Stimulated activated CD4-positive, alpha-beta T cell treated with anti-CD3 and anti-CD28 coated beads, Interleukin-2, amount 100 ng/mL, for 4 hours (primary cell): Measurements from ENCODE around the gene SNX14.
A peak's percentile ranks its signal among the peaks of the same experiment; 100 is the strongest.
"Not testable (repeated sequence)": the region's sequence is repeated elsewhere in the genome, so short reads cannot be mapped to it uniquely, and the experiment has no call there.

ENCODE experiments used
- DNase-seq: peaks from one replicate; pipeline ENCODE4 v3.0.0-alpha.2; 2020; ENCODE audit warnings: low read depth

Gene SNX14

GRCh38 chr6:85593438-85594196 lies at the start of gene SNX14:
Gene SNX14 (minus strand): TSS chr6:85593858. CDS start chr6:85593718, 140 bp downstream.
- peak; percentile 55 for DNase-seq

- peak; percentile 99 for DNase-seq
Measured at GRCh38 chr6:85642774-85643536, 49.3 kb upstream of the SNX14 start, which contains the start of gene SYNCRIP. Gene SYNCRIP (minus strand): TSS chr6:85642886. CDS start chr6:85641439, 1,447 bp downstream.

GRCh38 chr6:85641897-85642773 lies 48.5 kb upstream of the SNX14 start:
- peak; percentile 44 for DNase-seq

GRCh38 chr6:85641522-85641896 lies 47.9 kb upstream of the SNX14 start:
- DNase-seq: no peak

GRCh38 chr6:85640821-85641220 lies 47.2 kb upstream of the SNX14 start:
- DNase-seq: no peak

- no peak for DNase-seq
Measured at GRCh38 chr6:85637579-85637978, 43.9 kb upstream of the SNX14 start.

GRCh38 chr6:85632164-85632942 lies 38.7 kb upstream of the SNX14 start:
- no peak for DNase-seq

GRCh38 chr6:85631117-85631516 lies 37.5 kb upstream of the SNX14 start:
- not testable (repeated sequence) for DNase-seq

GRCh38 chr6:85628353-85628752 lies 34.7 kb upstream of the SNX14 start:
- no peak for DNase-seq

- DNase-seq: no peak
Measured at GRCh38 chr6:85620308-85620707, 26.6 kb upstream of the SNX14 start.

GRCh38 chr6:85614780-85615179 lies 21.1 kb upstream of the SNX14 start:
- no peak for DNase-seq

GRCh38 chr6:85612690-85613474 lies 19.2 kb upstream of the SNX14 start:
- DNase-seq: no peak

GRCh38 chr6:85610182-85610895 lies 16.7 kb upstream of the SNX14 start:
- DNase-seq: no peak

GRCh38 chr6:85602100-85602499 lies 8.4 kb upstream of the SNX14 start:
- no peak for DNase-seq

- DNase-seq: no peak
Measured at GRCh38 chr6:85600713-85601313, 7.2 kb upstream of the SNX14 start.

- DNase-seq: no peak
Measured at GRCh38 chr6:85594197-85594930, 706 bp upstream of the SNX14 start.

- DNase-seq: no peak
Measured at GRCh38 chr6:85592033-85592432, 1.6 kb downstream of the SNX14 start.

GRCh38 chr6:85591207-85591606 lies 2.5 kb downstream of the SNX14 start:
- no peak for DNase-seq

GRCh38 chr6:85585741-85586140 lies 7.9 kb downstream of the SNX14 start:
- DNase-seq: no peak
